ENCODE data around the gene PIGU. TPM values are rescaled to one million over a fixed set of nuclear protein-coding genes. Genes with fewer than 3 reads are reported as not detected.

The PIGU gene
- total and polyA plus RNA-seq, 11 donors, result 10.8 to 24.8 (median 16.1) TPM

GRCh38 chr20:34575756-34576155 lies 101.1 kb downstream of the PIGU start:
- H3K36me3 ChIP-seq, result peaks cover 0 to 48% (median 24%) of the 10 kb centered on the region in 9 donors
- intact Hi-C loops (cut with DNase I), result loop anchor here in 5 of 10 donors (5.0 to 10.0 kb wide), 4 partner anchors 172 to 192 kb away; no protein-coding TSS in a partner anchor
- H3K27ac ChIP-seq, result no peak overlapping the region
- no peak overlapping the region for H3K4me3 ChIP-seq
- H3K4me1 ChIP-seq, result peaks cover 0 to 36% (median 11%) of the 10 kb centered on the region in 12 donors
- DNase-seq (no peak), ATAC-seq (no peak)
- TF ChIP-seq CTCF (IDR thresholded peaks at IDR 0.05) (no peak), POLR2A (IDR thresholded peaks at IDR 0.05) (no peak)
- H3K9me3 ChIP-seq, result no peaks in the 10 kb centered on the region
- 94 to 97% (median 97%) methylated on average over 4 of the region's 4 CpGs for WGBS, 4 donors
- H3K27me3 ChIP-seq, result no peaks in the 10 kb centered on the region

- H3K27ac ChIP-seq, result no peak overlapping the region
- H3K4me1 ChIP-seq, result peaks cover 0 to 35% (median 11%) of the 10 kb centered on the region in 12 donors
- intact Hi-C loops (cut with DNase I), result loop anchor here in 5 of 10 donors (5.0 to 10.0 kb wide), 4 partner anchors 172 to 192 kb away; no protein-coding TSS in a partner anchor
- H3K9me3 ChIP-seq, result no peaks in the 10 kb centered on the region
- H3K27me3 ChIP-seq, result no peaks in the 10 kb centered on the region
- ATAC-seq (no peak), DNase-seq (no peak)
- H3K36me3 ChIP-seq, result peaks cover 0 to 49% (median 23%) of the 10 kb centered on the region in 9 donors
- TF ChIP-seq CTCF (IDR thresholded peaks at IDR 0.05) (no peak), POLR2A (IDR thresholded peaks at IDR 0.05) (no peak)
- H3K4me3 ChIP-seq, result no peak overlapping the region
- 93 to 97% (median 95%) methylated on average over 5 of the region's 5 CpGs for WGBS, 4 donors
Measured at GRCh38 chr20:34575271-34575670, 101.6 kb downstream of the PIGU start.

- Histone ChIP-seq H3K4me1 (peaks cover 0 to 32% (median 10%) of the 10 kb centered on the region in 12 donors), H3K4me3 (no peak overlapping the region), H3K27me3 (no peaks in the 10 kb centered on the region), H3K27ac (no peak overlapping the region), H3K36me3 (peaks cover 0 to 53% (median 25%) of the 10 kb centered on the region in 9 donors), H3K9me3 (no peaks in the 10 kb centered on the region)
- 90 to 96% (median 95%) methylated on average over 6 of the region's 6 CpGs for WGBS, 4 donors
- DNase-seq, result no peak
- intact Hi-C loops (cut with DNase I), result loop anchor here in 5 of 10 donors (5.0 to 10.0 kb wide), 4 partner anchors 172 to 192 kb away; no protein-coding TSS in a partner anchor
- no peak for TF ChIP-seq POLR2A (IDR thresholded peaks at IDR 0.05)
- no peak for TF ChIP-seq CTCF (IDR thresholded peaks at IDR 0.05)
- ATAC-seq, result no peak
Measured at GRCh38 chr20:34574861-34575260, 102.0 kb downstream of the PIGU start.

GRCh38 chr20:34574426-34574825 lies 102.5 kb downstream of the PIGU start:
- intact Hi-C loops (cut with DNase I), result loop anchor here in 1 of 10 donors (10.0 kb wide), 1 partner anchor 190 kb away; no protein-coding TSS in a partner anchor
- Histone ChIP-seq H3K4me3 (no peak overlapping the region), H3K4me1 (peaks cover 0 to 29% (median 10%) of the 10 kb centered on the region in 12 donors), H3K27ac (no peak overlapping the region), H3K36me3 (peaks cover 0 to 57% (median 29%) of the 10 kb centered on the region in 9 donors), H3K9me3 (no peaks in the 10 kb centered on the region), H3K27me3 (no peaks in the 10 kb centered on the region)
- WGBS, 4 donors, result 89 to 100% (median 96%) methylated on average over 5 of the region's 5 CpGs
- ATAC-seq (no peak), DNase-seq (no peak)
- TF ChIP-seq CTCF (IDR thresholded peaks at IDR 0.05) (no peak), POLR2A (IDR thresholded peaks at IDR 0.05) (no peak)

All from heart left ventricle (tissue), 16 donors.